HG03196 (cell line): ENCODE results near the gene VRK3.
"Not testable (repeated sequence)": the region's sequence is repeated elsewhere in the genome, so short reads cannot be mapped to it uniquely, and the experiment has no call there.

Experiments
- ATAC-seq: cut with Tn5 transposase; IDR thresholded peaks from one replicate; pipeline ENCODE4 v1.9.1; 2021; ENCODE audit not compliant: unreplicated experiment

VRK3 gene

GRCh38 chr19:49988433-49988832 is 36.7 kb downstream of the VRK3 start:
- no peak for ATAC-seq

- no peak for ATAC-seq
These were observed 37.2 kb downstream of the VRK3 start for GRCh38 chr19:49988007-49988406.

GRCh38 chr19:49987159-49987698 is 37.9 kb downstream of the VRK3 start:
- peak; percentile 49 for ATAC-seq

GRCh38 chr19:49986354-49986753 is 38.8 kb downstream of the VRK3 start:
- no peak for ATAC-seq

GRCh38 chr19:49985871-49986270 is 39.3 kb downstream of the VRK3 start:
- ATAC-seq = no peak

- ATAC-seq = no peak
These were observed 40.7 kb downstream of the VRK3 start for GRCh38 chr19:49984491-49984890.

- ATAC-seq = no peak
These were observed 41.4 kb downstream of the VRK3 start for GRCh38 chr19:49983645-49984229.

- no peak for ATAC-seq
These were observed 43.3 kb downstream of the VRK3 start for GRCh38 chr19:49981603-49982593.

GRCh38 chr19:49978324-49978723 is 46.8 kb downstream of the VRK3 start:
- no peak for ATAC-seq

GRCh38 chr19:49977881-49978280 is 47.3 kb downstream of the VRK3 start:
- no peak for ATAC-seq

GRCh38 chr19:49977076-49977475 is 48.1 kb downstream of the VRK3 start:
- no peak for ATAC-seq

- no peak for ATAC-seq
These were observed 48.7 kb downstream of the VRK3 start for GRCh38 chr19:49976496-49976895.

GRCh38 chr19:49975051-49975450 is 50.1 kb downstream of the VRK3 start:
- no peak for ATAC-seq

- ATAC-seq = no peak
These were observed 51.2 kb downstream of the VRK3 start for GRCh38 chr19:49973987-49974386.

GRCh38 chr19:49972841-49973240 is 52.3 kb downstream of the VRK3 start:
- ATAC-seq = no peak

- no peak for ATAC-seq
These were observed 53.2 kb downstream of the VRK3 start for GRCh38 chr19:49971991-49972411.

GRCh38 chr19:49969355-49969754 is 55.8 kb downstream of the VRK3 start:
- not testable (repeated sequence) for ATAC-seq

GRCh38 chr19:49968279-49968922 is 56.8 kb downstream of the VRK3 start:
- no peak for ATAC-seq

- not testable (repeated sequence) for ATAC-seq
These were observed 64.2 kb downstream of the VRK3 start, which contains the start of gene SIGLEC11 for GRCh38 chr19:49960980-49961379. Gene SIGLEC11 (minus strand): TSS chr19:49961172. CDS start chr19:49961081, 91 bp downstream.

GRCh38 chr19:49959892-49960291 is 65.3 kb downstream of the VRK3 start:
- not testable (repeated sequence) for ATAC-seq

GRCh38 chr19:49958596-49958995 is 66.6 kb downstream of the VRK3 start:
- not testable (repeated sequence) for ATAC-seq
